ENCODE measurements around the gene MYO9A. TPM values are rescaled to one million over a fixed set of nuclear protein-coding genes. Genes with fewer than 3 reads are reported as not detected.

MYO9A gene
- polyA plus RNA-seq, 3 donors, result 3.9 to 6.6 (median 5.0) TPM

DNA sequence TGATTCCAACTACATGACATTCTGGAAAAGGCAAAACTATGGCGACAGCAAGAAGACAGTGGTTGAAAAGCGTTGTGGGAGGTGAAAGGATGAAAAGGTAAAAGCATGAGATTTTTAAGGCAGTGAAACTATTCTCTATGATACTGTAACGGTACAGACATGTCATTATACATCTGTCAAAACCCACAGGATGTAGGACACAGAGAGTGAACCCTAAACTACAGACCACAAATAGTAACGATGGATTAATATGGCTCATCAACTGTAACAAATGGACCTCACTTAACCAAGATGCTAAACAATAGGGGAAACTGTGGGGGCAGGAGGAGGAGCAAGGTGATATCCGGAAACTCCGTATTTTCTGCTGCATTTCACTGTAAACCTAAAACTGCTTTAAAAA is 39.1 kb downstream of the MYO9A start:
- Histone ChIP-seq H3K4me1 (ENCODE audit: control insufficient read depth in 1 of 2, insufficient read depth in 2 of 2, low read length in 2 of 2) (no peaks in the 10 kb centered on the region), H3K9ac (ENCODE audit: insufficient read depth, low read length, poor library complexity, severe bottlenecking) (no peak overlapping the region), H3K4me2 (replicated peaks; ENCODE audit: extremely low read depth, low read length, poor library complexity, severe bottlenecking) (no peak overlapping the region), H3K27me3 (ENCODE audit: control insufficient read depth in 2 of 2, insufficient read depth in 2 of 2, low read length in 2 of 2) (no peaks in the 10 kb centered on the region), H3K79me2 (ENCODE audit: insufficient read depth, low read length) (no peaks in the 10 kb centered on the region), H2AFZ (ENCODE audit: insufficient read depth, low read depth, low read length, poor library complexity, severe bottlenecking) (no peak overlapping the region), H3K4me3 (replicated peaks in 1 of 3; ENCODE audit: low read depth in 2 of 3, low read length in 3 of 3) (no peak overlapping the region), H4K20me1 (ENCODE audit: insufficient read depth, low read length) (no peaks in the 10 kb centered on the region), H3K27ac (ENCODE audit: low read depth in 1 of 2, low read length in 2 of 2) (no peak overlapping the region), H3K9me3 (replicated peaks in 1 of 2; ENCODE audit: control insufficient read depth in 1 of 2, insufficient read depth in 1 of 2, low read length in 2 of 2) (no peaks in the 10 kb centered on the region), H3K36me3 (replicated peaks in 1 of 2; ENCODE audit: control insufficient read depth in 1 of 2, insufficient read depth in 2 of 2, low read length in 2 of 2) (no peaks in the 10 kb centered on the region)
- WGBS (ENCODE audit: insufficient coverage), result no CpG with 5 or more reads among the region's 6 CpGs
- H3K4me3 Mint-ChIP-seq, result no peak overlapping the region
- H3K4me1 Mint-ChIP-seq, result no peaks in the 10 kb centered on the region
- peaks cover 0 to 6% of the 10 kb centered on the region in 2 donors for H3K36me3 Mint-ChIP-seq
- no peaks in the 10 kb centered on the region for H3K27me3 Mint-ChIP-seq (ENCODE audit: low read depth in 3 of 3)
- H3K27ac Mint-ChIP-seq, result no peak overlapping the region
- peaks cover 0 to 8% (median 1%) of the 10 kb centered on the region in 7 donors for H3K9me3 Mint-ChIP-seq
- intact Hi-C loops (cut with micrococcal nuclease), result no loop called here
- no peak for DNase-seq
- TF ChIP-seq, protein P1, sequence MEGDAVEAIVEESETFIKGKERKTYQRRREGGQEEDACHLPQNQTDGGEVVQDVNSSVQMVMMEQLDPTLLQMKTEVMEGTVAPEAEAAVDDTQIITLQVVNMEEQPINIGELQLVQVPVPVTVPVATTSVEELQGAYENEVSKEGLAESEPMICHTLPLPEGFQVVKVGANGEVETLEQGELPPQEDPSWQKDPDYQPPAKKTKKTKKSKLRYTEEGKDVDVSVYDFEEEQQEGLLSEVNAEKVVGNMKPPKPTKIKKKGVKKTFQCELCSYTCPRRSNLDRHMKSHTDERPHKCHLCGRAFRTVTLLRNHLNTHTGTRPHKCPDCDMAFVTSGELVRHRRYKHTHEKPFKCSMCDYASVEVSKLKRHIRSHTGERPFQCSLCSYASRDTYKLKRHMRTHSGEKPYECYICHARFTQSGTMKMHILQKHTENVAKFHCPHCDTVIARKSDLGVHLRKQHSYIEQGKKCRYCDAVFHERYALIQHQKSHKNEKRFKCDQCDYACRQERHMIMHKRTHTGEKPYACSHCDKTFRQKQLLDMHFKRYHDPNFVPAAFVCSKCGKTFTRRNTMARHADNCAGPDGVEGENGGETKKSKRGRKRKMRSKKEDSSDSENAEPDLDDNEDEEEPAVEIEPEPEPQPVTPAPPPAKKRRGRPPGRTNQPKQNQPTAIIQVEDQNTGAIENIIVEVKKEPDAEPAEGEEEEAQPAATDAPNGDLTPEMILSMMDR (IDR thresholded peaks at IDR 0.05), result no peak

DNA sequence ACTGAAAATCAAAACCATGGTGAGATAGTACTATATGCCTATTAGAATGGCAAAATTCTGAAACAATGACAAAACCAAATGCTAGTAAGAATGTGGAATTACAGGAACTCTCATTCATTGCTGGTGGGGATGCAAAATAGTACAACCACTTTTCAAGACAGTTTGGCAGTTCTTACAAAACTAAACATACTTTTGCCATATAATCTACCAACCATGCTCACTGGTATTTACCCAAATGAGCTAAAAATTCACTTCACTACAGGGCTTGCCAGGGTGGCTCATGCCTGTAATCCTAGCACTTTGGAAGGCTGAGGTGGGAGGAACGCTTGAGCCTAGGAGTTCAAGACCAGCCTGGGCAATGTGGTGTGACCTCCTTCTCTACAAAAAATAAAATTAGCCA is 40.0 kb downstream of the MYO9A start:
- Histone ChIP-seq H4K20me1 (ENCODE audit: insufficient read depth, low read length) (no peaks in the 10 kb centered on the region), H3K27ac (ENCODE audit: low read depth in 1 of 2, low read length in 2 of 2) (no peak overlapping the region), H2AFZ (ENCODE audit: insufficient read depth, low read depth, low read length, poor library complexity, severe bottlenecking) (no peak overlapping the region), H3K4me2 (replicated peaks; ENCODE audit: extremely low read depth, low read length, poor library complexity, severe bottlenecking) (no peak overlapping the region), H3K4me1 (ENCODE audit: control insufficient read depth in 1 of 2, insufficient read depth in 2 of 2, low read length in 2 of 2) (no peaks in the 10 kb centered on the region), H3K9me3 (replicated peaks in 1 of 2; ENCODE audit: control insufficient read depth in 1 of 2, insufficient read depth in 1 of 2, low read length in 2 of 2) (no peaks in the 10 kb centered on the region), H3K9ac (ENCODE audit: insufficient read depth, low read length, poor library complexity, severe bottlenecking) (no peak overlapping the region), H3K27me3 (ENCODE audit: control insufficient read depth in 2 of 2, insufficient read depth in 2 of 2, low read length in 2 of 2) (no peaks in the 10 kb centered on the region), H3K36me3 (replicated peaks in 1 of 2; ENCODE audit: control insufficient read depth in 1 of 2, insufficient read depth in 2 of 2, low read length in 2 of 2) (no peaks in the 10 kb centered on the region), H3K4me3 (replicated peaks in 1 of 3; ENCODE audit: low read depth in 2 of 3, low read length in 3 of 3) (no peak overlapping the region), H3K79me2 (ENCODE audit: insufficient read depth, low read length) (no peaks in the 10 kb centered on the region)
- intact Hi-C loops (cut with micrococcal nuclease), result no loop called here
- Mint-ChIP-seq H3K27ac (no peak overlapping the region), H3K4me1 (no peaks in the 10 kb centered on the region), H3K4me3 (no peak overlapping the region), H3K36me3 (peaks cover 0 to 6% of the 10 kb centered on the region in 2 donors), H3K9me3 (peaks cover 0 to 3% (median 0%) of the 10 kb centered on the region in 7 donors), H3K27me3 (ENCODE audit: low read depth in 3 of 3) (no peaks in the 10 kb centered on the region)
- no peak for DNase-seq
- TF ChIP-seq, protein P1 (IDR thresholded peaks at IDR 0.05), result no peak
- WGBS (ENCODE audit: insufficient coverage), result 100% methylated on average over 1 of the region's 1 CpG
